ENCODE data around the gene DNAJC1.

DNA sequence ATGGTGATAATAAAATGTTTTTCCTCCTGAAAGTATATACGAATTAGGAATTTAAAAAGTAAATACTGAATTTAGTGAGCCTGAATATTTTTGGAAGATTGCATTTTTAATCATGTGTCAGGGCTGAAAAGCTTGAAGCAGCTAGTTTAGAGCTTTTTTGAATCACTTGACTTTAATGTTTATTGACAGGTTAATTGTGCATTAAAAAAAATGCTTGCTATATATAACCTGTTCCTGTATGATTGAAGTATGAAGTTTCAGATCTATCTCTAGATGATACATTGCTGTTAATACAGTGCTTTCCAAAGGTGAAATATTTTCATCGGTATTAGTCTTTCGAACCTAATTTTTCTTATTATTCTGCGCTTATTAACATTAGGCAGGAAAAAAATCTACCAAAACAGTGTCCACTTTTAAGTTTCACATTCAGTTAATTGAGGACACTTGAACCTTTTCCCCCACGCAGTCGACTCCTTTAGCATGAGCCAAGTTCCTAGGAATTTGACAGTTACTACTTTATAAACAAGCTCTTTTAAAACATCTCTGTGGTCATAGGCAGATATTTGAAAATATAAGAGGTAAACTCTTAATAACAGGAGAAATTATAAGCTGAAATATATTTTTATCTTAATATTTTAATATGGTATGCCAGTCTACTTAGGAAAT, 282.4 kb downstream of the DNAJC1 start:
- TF ChIP-seq POLR2A (IDR thresholded peaks at IDR 0.05; ENCODE audit: control extremely low read depth in 1 of 2, low read depth in 2 of 2, low read length in 2 of 2): no peak
- TF ChIP-seq BRCA1 (IDR thresholded peaks at IDR 0.05; ENCODE audit: low read depth, low read length): no peak
- no peak for TF ChIP-seq POU5F1 (IDR thresholded peaks at IDR 0.05; ENCODE audit: low read depth, low read length)
- no peak for TF ChIP-seq ZNF274 (IDR thresholded peaks at IDR 0.05; ENCODE audit: borderline replicate concordance, extremely low read depth, low read length)
- TF ChIP-seq, protein P1, sequence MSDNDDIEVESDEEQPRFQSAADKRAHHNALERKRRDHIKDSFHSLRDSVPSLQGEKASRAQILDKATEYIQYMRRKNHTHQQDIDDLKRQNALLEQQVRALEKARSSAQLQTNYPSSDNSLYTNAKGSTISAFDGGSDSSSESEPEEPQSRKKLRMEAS (IDR thresholded peaks at IDR 0.05): no peak
- TF ChIP-seq GTF2F1 (IDR thresholded peaks at IDR 0.05; ENCODE audit: borderline replicate concordance, low read depth, low read length): no peak
- no peak for TF ChIP-seq CTCF (IDR thresholded peaks at IDR 0.05; ENCODE audit: control extremely low read depth in 1 of 3, insufficient read depth in 1 of 3, low read depth in 1 of 3, low read length in 3 of 3)
- no peak for TF ChIP-seq NRF1 (IDR thresholded peaks at IDR 0.05; ENCODE audit: low read depth, low read length)
- TF ChIP-seq CREB1 (IDR thresholded peaks at IDR 0.05): no peak
